ENCODE measurements around the gene GRID2. TPM values are rescaled to one million over a fixed set of nuclear protein-coding genes. Genes with fewer than 3 reads are reported as not detected.
"Not testable (repeated sequence)": the region's sequence is repeated elsewhere in the genome, so short reads cannot be mapped to it uniquely, and the experiment has no call there.

The GRID2 gene
- polyA plus RNA-seq (ENCODE audit: insufficient read length in 3 of 3): 1 to 10 TPM; 2.2 to 5.5 (median 3.3) TPM
- long read RNA-seq, donor 1: 0 reads
- long read RNA-seq, donor 2, full-length matches to known transcripts: 1 of 1 reads
- long read RNA-seq, donor 2, partial matches to known transcripts: 0 of 1 reads
- long read RNA-seq, donor 2, other reads (novel, unspliced or antisense): 0 of 1 reads
- long read RNA-seq, donor 3: 0 reads
- long read RNA-seq, donor 4, full-length matches to known transcripts: 1 of 1 reads
- long read RNA-seq, donor 4, partial matches to known transcripts: 0 of 1 reads
- long read RNA-seq, donor 4, other reads (novel, unspliced or antisense): 0 of 1 reads
- long read RNA-seq, donor 5: 0 reads
- long read RNA-seq, donor 6, full-length matches to known transcripts: 1 of 1 reads
- long read RNA-seq, donor 6, partial matches to known transcripts: 0 of 1 reads
- long read RNA-seq, donor 6, other reads (novel, unspliced or antisense): 0 of 1 reads
- long read RNA-seq, donor 7: 0 reads
- long read RNA-seq, donor 8: 0 reads
- long read RNA-seq, donor 9: 0 reads
- long read RNA-seq, donor 10: 0 reads
- long read RNA-seq, donor 11: 0 reads
- long read RNA-seq, donor 12: 0 reads
- long read RNA-seq, donor 13: 0 reads
- long read RNA-seq, donor 14: 0 reads
- long read RNA-seq, donor 15: 0 reads
- long read RNA-seq, donor 16, full-length matches to known transcripts: 1 of 1 reads
- long read RNA-seq, donor 16, partial matches to known transcripts: 0 of 1 reads
- long read RNA-seq, donor 16, other reads (novel, unspliced or antisense): 0 of 1 reads

GRCh38 chr4:92303621-92304027 is at the start of gene GRID2:
GRID2 (plus strand) TSS chr4:92303966.
- DNase-seq: peak; percentile 37

- no peak for DNase-seq
Observed at GRCh38 chr4:92253986-92254671, 49.6 kb upstream of the GRID2 start.

GRCh38 chr4:92254767-92255442 is 48.9 kb upstream of the GRID2 start:
- no peak for DNase-seq

GRCh38 chr4:92255920-92256244 is 47.9 kb upstream of the GRID2 start:
- DNase-seq: no peak

- no peak for DNase-seq
Observed at GRCh38 chr4:92257931-92258857, 45.6 kb upstream of the GRID2 start.

GRCh38 chr4:92261256-92261655 is 42.5 kb upstream of the GRID2 start:
- DNase-seq: no peak

- no peak for DNase-seq
Observed at GRCh38 chr4:92262371-92262770, 41.4 kb upstream of the GRID2 start.

- DNase-seq: no peak
Observed at GRCh38 chr4:92263010-92263409, 40.8 kb upstream of the GRID2 start.

GRCh38 chr4:92263575-92263974 is 40.2 kb upstream of the GRID2 start:
- no peak for DNase-seq

GRCh38 chr4:92264163-92264562 is 39.6 kb upstream of the GRID2 start:
- DNase-seq: no peak

- peak; percentile 30 for DNase-seq
Observed at GRCh38 chr4:92265021-92265420, 38.7 kb upstream of the GRID2 start.

- DNase-seq: no peak
Observed at GRCh38 chr4:92265798-92266197, 38.0 kb upstream of the GRID2 start.

GRCh38 chr4:92266521-92266920 is 37.2 kb upstream of the GRID2 start:
- DNase-seq: no peak

- no peak for DNase-seq
Observed at GRCh38 chr4:92268642-92269041, 35.1 kb upstream of the GRID2 start.

GRCh38 chr4:92270908-92271307 is 32.9 kb upstream of the GRID2 start:
- no peak for DNase-seq

- DNase-seq: not testable (repeated sequence)
Observed at GRCh38 chr4:92271551-92271950, 32.2 kb upstream of the GRID2 start.

GRCh38 chr4:92277057-92277881 is 26.5 kb upstream of the GRID2 start:
- not testable (repeated sequence) for DNase-seq

GRCh38 chr4:92279296-92279695 is 24.5 kb upstream of the GRID2 start:
- DNase-seq: no peak

- DNase-seq: no peak
Observed at GRCh38 chr4:92299152-92299551, 4.6 kb upstream of the GRID2 start.

- DNase-seq: no peak
Observed at GRCh38 chr4:92304121-92304520, 355 bp downstream of the GRID2 start.
